HEK293 (cell line): ENCODE measurements around the gene FXYD6.
A peak's percentile ranks its signal among the peaks of the same experiment; 100 is the strongest.

Experiments
- CTCF ChIA-PET: fragments of 350-600 bp; formaldehyde crosslinking; extraction: SDS; loops from one replicate; lab custom pipeline; 2021; ENCODE audit warnings: antibody characterized with exemption; lab: Yijun Ruan, JAX
- POLR2A ChIA-PET: fragments of 300-600 bp; formaldehyde crosslinking; extraction: SDS; loops from one replicate; lab custom pipeline; 2020; ENCODE audit warnings: antibody characterized with exemption, inconsistent platforms; lab: Yijun Ruan, JAX
- H3K27ac ChIP-seq: fragments of 200-500 bp; sonication (Bioruptor generic); 2 replicates; pipeline ENCODE4 v1.5.1; 2014; ENCODE audit warnings: low read depth, low read length, control low read depth, inconsistent platforms; ENCODE audit errors: extremely low read depth
- H3K36me3 ChIP-seq, 2 experiments: fragments of 200-500 bp in 1 of 2; sonication (Bioruptor generic) in 1 of 2; 1 replicate in 1 of 2; 2 replicates in 1 of 2; pipeline ENCODE4 v1.5.1; 2014 to 2017; ENCODE audit warnings: inconsistent platforms in 2 of 2, low read length in 2 of 2; ENCODE audit not compliant: control insufficient read depth in 2 of 2, insufficient read depth in 1 of 2
- H3K4me1 ChIP-seq: fragments of 200-500 bp; sonication (Bioruptor generic); 2 replicates; pipeline ENCODE4 v1.5.1; 2014; ENCODE audit warnings: mild to moderate bottlenecking, low read length, inconsistent platforms; ENCODE audit not compliant: control insufficient read depth, insufficient read depth
- H3K4me3 ChIP-seq: 2 replicates; pipeline ENCODE4 v1.5.1; 2011; ENCODE audit warnings: low read depth, mild to moderate bottlenecking, control low read depth, low read length, moderate library complexity
- H3K9me3 ChIP-seq: fragments of 200-500 bp; sonication (Bioruptor generic); 2 replicates; pipeline ENCODE4 v1.5.1; 2014; ENCODE audit warnings: low read depth, low read length, inconsistent platforms; ENCODE audit not compliant: control insufficient read depth, insufficient read depth
- BCL11A ChIP-seq: fragments of 450-650 bp; formaldehyde crosslinking; IDR thresholded peaks from 2 replicates; pipeline ENCODE4 v1.5.1; 2016; ENCODE audit warnings: low read depth, missing biosample characterization, missing genetic modification characterization
- IKZF3 ChIP-seq: fragments of 450-650 bp; IDR thresholded peaks from 2 replicates; pipeline ENCODE4 v1.5.0; 2018; ENCODE audit warnings: missing biosample characterization, mild to moderate bottlenecking, missing genetic modification characterization, moderate library complexity
- KLF7 ChIP-seq: fragments of 450-650 bp; formaldehyde crosslinking; IDR thresholded peaks from 2 replicates; pipeline ENCODE4 v1.5.1; 2016; ENCODE audit warnings: missing biosample characterization, missing genetic modification characterization, borderline replicate concordance
- PRDM1 ChIP-seq: fragments of 450-650 bp; formaldehyde crosslinking; IDR thresholded peaks from 2 replicates; pipeline ENCODE4; 2016; ENCODE audit warnings: missing biosample characterization, missing genetic modification characterization
- SCRT2 ChIP-seq: fragments of 450-650 bp; formaldehyde crosslinking; IDR thresholded peaks from 2 replicates; pipeline ENCODE4 v1.5.1; 2016; ENCODE audit warnings: missing biosample characterization, missing genetic modification characterization
- ZFP69B ChIP-seq: fragments of 450-650 bp; formaldehyde crosslinking; IDR thresholded peaks from 2 replicates; pipeline ENCODE4 v1.5.1; 2016; ENCODE audit warnings: missing biosample characterization, missing genetic modification characterization
- ZNF23 ChIP-seq: fragments of 450-650 bp; formaldehyde crosslinking; IDR thresholded peaks from 2 replicates; pipeline ENCODE4 v1.5.1; 2016; ENCODE audit warnings: missing biosample characterization, missing genetic modification characterization, borderline replicate concordance
- ZNF24 ChIP-seq: fragments of 450-650 bp; formaldehyde crosslinking; IDR thresholded peaks from 2 replicates; pipeline ENCODE4 v1.5.1; 2016; ENCODE audit warnings: missing biosample characterization, missing genetic modification characterization
- ZNF391 ChIP-seq: fragments of 450-650 bp; formaldehyde crosslinking; IDR thresholded peaks from 2 replicates; pipeline ENCODE4 v1.5.1; 2016; ENCODE audit warnings: low read depth, missing biosample characterization, missing genetic modification characterization, borderline replicate concordance
- ZNF394 ChIP-seq: fragments of 450-650 bp; formaldehyde crosslinking; IDR thresholded peaks from 2 replicates; pipeline ENCODE4 v1.5.1; 2016; ENCODE audit warnings: missing biosample characterization, missing genetic modification characterization, mild to moderate bottlenecking, moderate library complexity, borderline replicate concordance
- ZNF529 ChIP-seq: fragments of 450-650 bp; formaldehyde crosslinking; IDR thresholded peaks from 2 replicates; pipeline ENCODE4 v1.5.1; 2017; ENCODE audit warnings: missing genetic modification characterization, missing biosample characterization; ENCODE audit not compliant: insufficient replicate concordance
- ZNF600 ChIP-seq: fragments of 450-650 bp; formaldehyde crosslinking; IDR thresholded peaks from 2 replicates; pipeline ENCODE4 v1.5.1; 2016; ENCODE audit warnings: missing biosample characterization, missing genetic modification characterization
- TF ChIP-seq, protein P1 (sequence below): fragments of 450-650 bp; formaldehyde crosslinking; IDR thresholded peaks from 2 replicates; pipeline ENCODE4 v1.5.1; 2016; ENCODE audit warnings: missing biosample characterization, missing genetic modification characterization
- TF ChIP-seq, protein P2 (sequence below): fragments of 450-650 bp; formaldehyde crosslinking; IDR thresholded peaks from 2 replicates; pipeline ENCODE4 v1.5.1; 2016; ENCODE audit warnings: missing biosample characterization, missing genetic modification characterization

The FXYD6 gene

DNA sequence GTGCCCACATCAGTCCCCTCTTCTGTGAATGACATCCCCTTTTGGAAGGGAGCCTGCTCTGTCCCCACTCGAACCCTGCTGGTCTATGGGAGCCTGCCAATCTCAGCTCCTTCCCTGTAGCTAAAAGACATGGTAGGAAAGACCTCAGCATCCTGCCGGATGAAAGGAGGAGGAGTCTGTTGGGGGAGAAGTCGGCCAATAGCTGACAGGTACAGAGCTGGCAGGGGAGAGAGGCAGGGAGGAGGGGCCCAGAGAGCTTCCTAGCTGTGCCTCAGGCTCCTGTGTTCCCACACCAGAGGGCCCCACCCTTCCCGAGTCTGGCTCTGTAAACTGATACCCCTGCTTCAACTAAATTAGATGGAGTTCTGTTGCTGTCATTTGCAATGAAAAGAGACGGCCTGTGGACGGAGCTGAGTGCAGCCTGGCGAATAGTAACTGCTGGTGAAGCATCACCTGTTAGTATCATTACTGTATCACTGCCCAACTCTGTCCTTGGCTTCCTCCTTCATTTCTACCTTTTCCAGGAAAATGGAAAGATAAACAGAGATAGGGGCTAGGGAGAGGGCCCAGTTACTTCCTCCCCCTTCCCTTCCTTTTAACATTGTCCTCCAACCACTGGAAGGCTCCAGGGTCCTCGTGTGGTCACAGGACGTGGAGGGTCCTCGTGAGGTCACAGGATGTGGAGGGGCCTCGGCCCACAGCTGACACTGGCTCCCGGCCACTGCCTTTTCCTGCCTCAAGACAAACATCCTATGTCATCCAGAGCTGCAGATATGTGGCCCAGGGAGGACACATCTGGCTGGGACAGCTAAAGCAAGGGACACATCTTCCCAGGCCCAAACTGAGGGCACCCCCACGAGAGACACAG is 15.1 kb downstream of the FXYD6 start (continued):
- TF ChIP-seq IKZF3 = 0 out of 2 replicates have a peak, but pooled peaks have one; percentile 22
- no peak for TF ChIP-seq ZNF24
- TF ChIP-seq ZFP69B (tag by site-specific recombination) = peak; percentile 84
- no peak for TF ChIP-seq KLF7 (tag by site-specific recombination)
- no peak for TF ChIP-seq ZNF529
- peak; percentile 45; the same call in 1 of the 2 replicates for TF ChIP-seq ZNF600 (tag by site-specific recombination)
- TF ChIP-seq ZNF391 (tag by site-specific recombination) = no peak
- TF ChIP-seq, protein P1, sequence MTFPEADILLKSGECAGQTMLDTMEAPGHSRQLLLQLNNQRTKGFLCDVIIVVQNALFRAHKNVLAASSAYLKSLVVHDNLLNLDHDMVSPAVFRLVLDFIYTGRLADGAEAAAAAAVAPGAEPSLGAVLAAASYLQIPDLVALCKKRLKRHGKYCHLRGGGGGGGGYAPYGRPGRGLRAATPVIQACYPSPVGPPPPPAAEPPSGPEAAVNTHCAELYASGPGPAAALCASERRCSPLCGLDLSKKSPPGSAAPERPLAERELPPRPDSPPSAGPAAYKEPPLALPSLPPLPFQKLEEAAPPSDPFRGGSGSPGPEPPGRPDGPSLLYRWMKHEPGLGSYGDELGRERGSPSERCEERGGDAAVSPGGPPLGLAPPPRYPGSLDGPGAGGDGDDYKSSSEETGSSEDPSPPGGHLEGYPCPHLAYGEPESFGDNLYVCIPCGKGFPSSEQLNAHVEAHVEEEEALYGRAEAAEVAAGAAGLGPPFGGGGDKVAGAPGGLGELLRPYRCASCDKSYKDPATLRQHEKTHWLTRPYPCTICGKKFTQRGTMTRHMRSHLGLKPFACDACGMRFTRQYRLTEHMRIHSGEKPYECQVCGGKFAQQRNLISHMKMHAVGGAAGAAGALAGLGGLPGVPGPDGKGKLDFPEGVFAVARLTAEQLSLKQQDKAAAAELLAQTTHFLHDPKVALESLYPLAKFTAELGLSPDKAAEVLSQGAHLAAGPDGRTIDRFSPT = no peak
- TF ChIP-seq SCRT2 (tag by site-specific recombination) = peak; percentile 54; the same call in 1 of the 2 replicates

DNA sequence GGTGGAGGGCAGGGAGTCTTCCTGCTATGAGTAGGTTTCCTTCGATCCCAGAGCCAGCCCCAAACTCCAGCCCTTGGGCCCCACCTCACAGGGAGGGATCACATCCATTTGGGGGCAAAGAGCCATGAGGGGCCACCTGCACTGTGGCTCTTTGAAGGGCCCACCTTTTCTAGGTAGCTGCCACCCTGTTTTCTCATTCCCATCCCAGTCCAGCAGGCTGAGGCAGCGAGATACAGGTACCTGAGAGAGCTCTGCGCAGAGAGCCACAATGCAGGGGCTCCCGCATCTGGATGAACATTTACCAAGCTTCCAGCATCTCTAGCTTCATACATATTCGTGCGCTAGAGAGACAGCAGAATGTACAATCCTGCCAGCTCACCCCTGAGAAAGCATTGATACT is 16.3 kb downstream of the FXYD6 start:
- no peaks in the 10 kb centered on the region for H3K36me3 ChIP-seq
- POLR2A ChIA-PET = interaction anchor here (2.0 kb wide), 1 partner anchor 16 kb away, joined by 12 read pairs; the partner anchor contains the start of gene FXYD6
- no peak overlapping the region for H3K27ac ChIP-seq
- H3K9me3 ChIP-seq = no peaks in the 10 kb centered on the region
- H3K4me3 ChIP-seq = no peak overlapping the region
- H3K4me1 ChIP-seq = peaks cover 4% of the 10 kb centered on the region
- TF ChIP-seq BCL11A (no peak), PRDM1 (tag by site-specific recombination) (no peak)
- TF ChIP-seq, protein P2, sequence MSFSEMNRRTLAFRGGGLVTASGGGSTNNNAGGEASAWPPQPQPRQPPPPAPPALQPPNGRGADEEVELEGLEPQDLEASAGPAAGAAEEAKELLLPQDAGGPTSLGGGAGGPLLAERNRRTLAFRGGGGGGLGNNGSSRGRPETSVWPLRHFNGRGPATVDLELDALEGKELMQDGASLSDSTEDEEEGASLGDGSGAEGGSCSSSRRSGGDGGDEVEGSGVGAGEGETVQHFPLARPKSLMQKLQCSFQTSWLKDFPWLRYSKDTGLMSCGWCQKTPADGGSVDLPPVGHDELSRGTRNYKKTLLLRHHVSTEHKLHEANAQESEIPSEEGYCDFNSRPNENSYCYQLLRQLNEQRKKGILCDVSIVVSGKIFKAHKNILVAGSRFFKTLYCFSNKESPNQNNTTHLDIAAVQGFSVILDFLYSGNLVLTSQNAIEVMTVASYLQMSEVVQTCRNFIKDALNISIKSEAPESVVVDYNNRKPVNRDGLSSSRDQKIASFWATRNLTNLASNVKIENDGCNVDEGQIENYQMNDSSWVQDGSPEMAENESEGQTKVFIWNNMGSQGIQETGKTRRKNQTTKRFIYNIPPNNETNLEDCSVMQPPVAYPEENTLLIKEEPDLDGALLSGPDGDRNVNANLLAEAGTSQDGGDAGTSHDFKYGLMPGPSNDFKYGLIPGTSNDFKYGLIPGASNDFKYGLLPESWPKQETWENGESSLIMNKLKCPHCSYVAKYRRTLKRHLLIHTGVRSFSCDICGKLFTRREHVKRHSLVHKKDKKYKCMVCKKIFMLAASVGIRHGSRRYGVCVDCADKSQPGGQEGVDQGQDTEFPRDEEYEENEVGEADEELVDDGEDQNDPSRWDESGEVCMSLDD (tag by site-specific recombination) = no peak
- CTCF ChIA-PET = interaction anchor here (0.5 to 2.2 kb wide), 2 partner anchors 31 to 87 kb away, joined by 4 to 12 read pairs; no protein-coding TSS in a partner anchor

DNA sequence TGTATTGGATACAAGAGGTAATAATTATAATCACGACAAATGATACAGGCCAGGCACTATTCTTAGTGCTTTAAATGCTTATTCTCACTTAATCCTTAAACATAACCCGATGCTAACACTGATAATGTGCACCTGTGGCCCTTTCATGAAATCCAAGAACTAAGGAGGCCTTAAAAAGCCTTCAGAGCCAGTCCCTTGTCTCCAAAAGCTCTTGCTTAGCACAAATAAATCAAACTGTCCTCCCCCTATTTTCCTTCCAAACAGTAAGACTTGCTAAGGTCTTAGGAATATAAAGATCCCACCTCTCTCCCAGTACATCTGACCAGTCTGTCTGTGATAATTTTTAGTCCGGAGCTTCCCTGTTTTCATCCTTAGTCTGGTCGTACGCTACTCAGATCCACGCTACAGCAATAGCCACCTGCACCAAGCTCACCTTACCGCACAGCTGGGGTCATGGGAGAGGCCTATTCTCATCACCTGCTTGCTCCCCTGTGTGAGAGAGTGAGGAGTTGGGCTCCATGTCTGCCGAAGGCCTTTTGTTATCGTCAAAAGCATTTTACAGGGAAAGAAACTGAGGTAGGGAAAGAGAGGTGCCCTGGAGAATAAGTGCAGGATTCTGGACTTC is 16.9 kb downstream of the FXYD6 start:
- Histone ChIP-seq H3K36me3 (no peaks in the 10 kb centered on the region), H3K9me3 (no peaks in the 10 kb centered on the region), H3K4me1 (peaks cover 4% of the 10 kb centered on the region), H3K27ac (no peak overlapping the region), H3K4me3 (no peak overlapping the region)
- ChIA-PET POLR2A (interaction anchor here (2.0 kb wide), 1 partner anchor 17 kb away, joined by 12 read pairs; the partner anchor contains the start of gene FXYD6), CTCF (interaction anchor here (0.5 kb wide), 1 partner anchor 31 kb away, joined by 4 read pairs; no protein-coding TSS in a partner anchor)
- no peak for TF ChIP-seq ZNF600 (tag by site-specific recombination)
- no peak for TF ChIP-seq ZNF23 (tag by site-specific recombination)
- TF ChIP-seq ZNF394 = no peak
